HepG2 (cell line): Measurements from ENCODE around the gene MAEA. TPM values are rescaled to one million over a fixed set of nuclear protein-coding genes. Genes with fewer than 3 reads are reported as not detected.
A peak's percentile ranks its signal among the peaks of the same experiment; 100 is the strongest.

ENCODE experiments used
- ATF2 ChIP-seq: sonication (generic); formaldehyde crosslinking; IDR thresholded peaks from 2 replicates; pipeline ENCODE4 v1.4.0; 2020; ENCODE audit warnings: missing genetic modification reagents
- ATF7 ChIP-seq, 2 experiments: fragments of 450-650 bp in 1 of 2; sonication (generic) in 1 of 2; formaldehyde crosslinking in 1 of 2; IDR thresholded peaks; 2 replicates each; pipeline versions ENCODE4 v1.4.0 to v1.6.1; 2016 to 2020; ENCODE audit warnings: antibody characterized with exemption in 1 of 2, mild to moderate bottlenecking in 1 of 2, missing genetic modification reagents in 1 of 2
- DR1 ChIP-seq: sonication (generic); formaldehyde crosslinking; IDR thresholded peaks from 2 replicates; pipeline ENCODE4 v1.8.0; 2021; ENCODE audit warnings: mild to moderate bottlenecking, missing genetic modification reagents, inconsistent platforms
- ISX ChIP-seq: sonication (generic); formaldehyde crosslinking; conservative IDR thresholded peaks from 2 replicates; pipeline ENCODE4 v1.5.0; 2020; ENCODE audit warnings: missing genetic modification reagents
- MAX ChIP-seq: IDR thresholded peaks from 2 replicates; pipeline ENCODE4 v1.6.1; 2012; ENCODE audit warnings: inconsistent platforms
- MBNL3 ChIP-seq: fragments of 250-450 bp; sonication (Bioruptor Pico); conservative IDR thresholded peaks from 2 replicates; pipeline ENCODE4 v1.8.0; 2022; ENCODE audit warnings: mild to moderate bottlenecking, inconsistent platforms
- NCOA2 ChIP-seq: sonication (generic); formaldehyde crosslinking; IDR thresholded peaks from 2 replicates; pipeline ENCODE4 v1.8.0; 2022; ENCODE audit warnings: inconsistent platforms
- NR2C2 ChIP-seq: sonication (generic); formaldehyde crosslinking; IDR thresholded peaks from 2 replicates; pipeline ENCODE4 v1.4.0; 2020; ENCODE audit warnings: missing genetic modification reagents, mild to moderate bottlenecking, moderate library complexity, borderline replicate concordance
- PCBP1 ChIP-seq: fragments of 200-400 bp; formaldehyde crosslinking; IDR thresholded peaks from 2 replicates; pipeline ENCODE4 v1.6.1; 2017; ENCODE audit warnings: mild to moderate bottlenecking, low read depth, low read length, borderline replicate concordance
- PHF8 ChIP-seq: sonication (generic); formaldehyde crosslinking; IDR thresholded peaks from 2 replicates; pipeline ENCODE4 v1.5.0; 2020; ENCODE audit warnings: missing genetic modification reagents
- RBFOX2 ChIP-seq: fragments of 200-400 bp; formaldehyde crosslinking; IDR thresholded peaks from 2 replicates; pipeline ENCODE4 v1.6.1; 2017; ENCODE audit warnings: low read depth, mild to moderate bottlenecking, low read length
- SMAD1 ChIP-seq: sonication (generic); formaldehyde crosslinking; IDR thresholded peaks from 2 replicates; pipeline ENCODE4 v1.4.0; 2020; ENCODE audit warnings: missing genetic modification reagents, low read depth, mild to moderate bottlenecking, borderline replicate concordance
- SOX5 ChIP-seq: IDR thresholded peaks from 2 replicates; pipeline ENCODE4 v1.6.1; 2016; ENCODE audit warnings: borderline replicate concordance
- SRY ChIP-seq: sonication (generic); formaldehyde crosslinking; IDR thresholded peaks from 2 replicates; pipeline ENCODE4 v1.8.0; 2022; ENCODE audit warnings: mild to moderate bottlenecking, missing genetic modification reagents
- TARDBP ChIP-seq: sonication (generic); formaldehyde crosslinking; IDR thresholded peaks from 2 replicates; pipeline ENCODE4 v1.8.0; 2022; ENCODE audit warnings: mild to moderate bottlenecking, missing genetic modification reagents
- TBL1XR1 ChIP-seq: fragments of 150-350 bp; IDR thresholded peaks from 2 replicates; pipeline ENCODE4 v1.6.1; 2014; ENCODE audit warnings: borderline replicate concordance, low read length; ENCODE audit not compliant: partially characterized antibody
- TEAD3 ChIP-seq: optimal IDR thresholded peaks from 2 replicates; pipeline ENCODE3; 2016; ENCODE audit warnings: borderline replicate concordance
- ZFP91 ChIP-seq: sonication (generic); formaldehyde crosslinking; IDR thresholded peaks from 2 replicates; pipeline ENCODE4 v1.9.0; 2022; ENCODE audit warnings: missing genetic modification reagents, mild to moderate bottlenecking, borderline replicate concordance
- ZFX ChIP-seq: sonication (generic); formaldehyde crosslinking; IDR thresholded peaks from 2 replicates; pipeline ENCODE4 v1.4.0; 2020; ENCODE audit warnings: mild to moderate bottlenecking, low read depth, missing genetic modification reagents, moderate library complexity
- ZNF253 ChIP-seq: sonication (generic); formaldehyde crosslinking; IDR thresholded peaks from 2 replicates; pipeline ENCODE4 v1.8.0; 2022; ENCODE audit warnings: mild to moderate bottlenecking, missing genetic modification reagents, borderline replicate concordance
- ZNF329 ChIP-seq: sonication (generic); formaldehyde crosslinking; IDR thresholded peaks from 2 replicates; pipeline ENCODE4 v1.9.0; 2021; ENCODE audit warnings: low read depth, mild to moderate bottlenecking, missing genetic modification reagents
- polyA plus RNA-seq, 8 experiments: library from polyadenylated mRNA; depleted of rRNA in 3 of 8; stranded (reverse) in 7 of 8; unstranded in 1 of 8; fragments of >200 nt; fragmentation: Illumina TruSeq in 4 of 8; extraction: Trizol in 4 of 8; gene quantifications; 2 replicates each; pipeline versions ENCODE4 v1.2.1 to v1.2.3, GENCODE V29; 2011 to 2016; ENCODE audit warnings: low read depth in 4 of 8, missing spikeins in 1 of 8, mixed read lengths in 1 of 8; ENCODE audit not compliant: insufficient read depth in 1 of 8
- total RNA-seq, 5 experiments: library from RNA; depleted of rRNA; stranded (reverse); fragments of >200 nt; fragmentation: Illumina TruSeq; extraction: Trizol; gene quantifications; 2 replicates each; pipeline ENCODE4 v1.2.3, GENCODE V29; 2016; ENCODE audit warnings: low read depth in 1 of 5
- TF ChIP-seq, protein P1 (sequence below): sonication (generic); formaldehyde crosslinking; IDR thresholded peaks from 2 replicates; pipeline ENCODE4 v1.4.0; 2020; ENCODE audit warnings: missing genetic modification reagents, low read depth, mild to moderate bottlenecking, borderline replicate concordance
- TF ChIP-seq, protein P2 (sequence below), 2 experiments: fragments of 450-650 bp in 1 of 2; sonication (generic) in 1 of 2; formaldehyde crosslinking; IDR thresholded peaks; 2 replicates each; pipeline versions ENCODE4 v1.5.0 to v1.8.0; 2020 to 2022; ENCODE audit warnings: mild to moderate bottlenecking in 1 of 2, missing genetic modification reagents in 1 of 2

Gene MAEA
- total and polyA plus RNA-seq, 2 of the 13 experiments (the other 11 are each of a cell fraction or from before 2014, with no cell fraction given) = 52.0 to 57.1 TPM

DNA sequence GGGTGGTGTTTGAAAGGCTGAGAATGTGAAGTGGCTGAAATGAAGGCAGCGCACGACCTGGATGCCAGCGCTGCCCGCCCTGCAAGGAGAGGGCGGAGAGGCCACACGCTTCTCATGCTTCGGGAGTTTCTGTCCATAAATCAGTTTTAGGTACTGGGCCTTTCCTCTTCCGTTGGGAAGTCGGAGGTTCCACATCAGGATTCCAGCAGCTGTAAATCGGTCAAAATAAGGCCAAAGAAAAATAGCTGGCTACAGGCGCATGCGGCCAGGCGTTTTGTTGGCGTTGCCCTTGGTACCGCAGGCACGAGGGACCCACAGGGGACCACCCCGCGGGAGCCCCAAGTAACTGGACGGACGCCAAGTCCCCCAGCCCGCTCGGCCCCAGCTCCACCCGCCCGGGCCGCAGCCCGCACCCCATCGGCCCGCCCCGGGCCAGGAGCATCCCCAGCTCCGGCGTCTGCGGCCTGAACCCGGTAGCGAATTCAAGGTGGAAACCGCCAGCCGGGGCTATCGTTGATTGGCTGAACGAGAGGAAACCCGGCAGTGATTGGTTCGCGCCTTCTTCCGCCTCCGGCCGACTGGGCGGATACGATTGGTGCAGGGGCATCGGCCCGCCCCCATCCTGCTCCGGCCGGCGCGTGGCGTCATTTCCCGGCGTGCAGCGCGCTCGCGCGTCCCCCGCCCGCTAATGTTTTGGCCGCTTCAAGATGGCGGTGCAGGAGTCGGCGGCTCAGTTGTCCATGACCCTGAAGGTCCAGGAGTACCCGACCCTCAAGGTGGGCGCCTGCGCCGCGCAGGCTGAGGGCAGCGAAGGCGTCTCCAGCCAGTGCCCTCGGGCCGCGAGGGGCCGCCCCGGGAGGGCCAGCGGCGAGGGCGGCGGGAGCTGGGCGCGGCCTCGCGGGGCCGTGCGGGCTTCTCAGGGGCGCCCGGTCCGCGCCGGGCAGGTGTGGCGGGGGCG is at the start of gene MAEA (continued):
- TF ChIP-seq NR2C2 (peak; percentile 91), ZFX (CRISPR knock-in tag) (peak; percentile 76), TARDBP (CRISPR knock-in tag) (peak; percentile 70), ZNF329 (0 out of 2 replicates have a peak, but pooled peaks have one; percentile 65), SRY (peak; percentile 75), MAX (peak; percentile 82), SMAD1 (CRISPR knock-in tag) (no peak), ATF2 (CRISPR knock-in tag) (peak; percentile 77), SOX5 (peak; percentile 33; the same call in 1 of the 2 replicates), TBL1XR1 (no peak), ZNF253 (no peak), PCBP1 (0 out of 2 replicates have a peak, but pooled peaks have one; percentile 28), MBNL3 (CRISPR knock-in tag) (no peak), PHF8 (peak; percentile 89), ZFP91 (CRISPR knock-in tag) (peak; percentile 77), ISX (CRISPR knock-in tag) (no peak), ATF7 (IDR thresholded peaks at IDR 0.05) (0 out of 2 replicates have a peak, but pooled peaks have one; percentile 5), ATF7 (CRISPR knock-in tag; IDR thresholded peaks at IDR 0.05) (0 out of 2 replicates have a peak, but pooled peaks have one; percentile 64), NCOA2 (CRISPR knock-in tag) (peak; percentile 60; the same call in 1 of the 2 replicates), TEAD3 (CRISPR knock-in tag) (peak; percentile 64), RBFOX2 (peak; percentile 94), DR1 (CRISPR knock-in tag) (peak; percentile 63)
- TF ChIP-seq, protein P1, sequence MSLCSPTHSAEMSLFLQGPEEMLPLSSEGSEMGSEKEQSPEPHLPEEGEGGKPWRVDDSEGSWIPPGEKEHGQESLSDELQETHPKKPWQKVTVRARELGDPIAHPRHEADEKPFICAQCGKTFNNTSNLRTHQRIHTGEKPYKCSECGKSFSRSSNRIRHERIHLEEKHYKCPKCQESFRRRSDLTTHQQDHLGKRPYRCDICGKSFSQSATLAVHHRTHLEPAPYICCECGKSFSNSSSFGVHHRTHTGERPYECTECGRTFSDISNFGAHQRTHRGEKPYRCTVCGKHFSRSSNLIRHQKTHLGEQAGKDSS (CRISPR knock-in tag) = peak; percentile 86; the same call in 1 of the 2 replicates
- TF ChIP-seq, protein P2, sequence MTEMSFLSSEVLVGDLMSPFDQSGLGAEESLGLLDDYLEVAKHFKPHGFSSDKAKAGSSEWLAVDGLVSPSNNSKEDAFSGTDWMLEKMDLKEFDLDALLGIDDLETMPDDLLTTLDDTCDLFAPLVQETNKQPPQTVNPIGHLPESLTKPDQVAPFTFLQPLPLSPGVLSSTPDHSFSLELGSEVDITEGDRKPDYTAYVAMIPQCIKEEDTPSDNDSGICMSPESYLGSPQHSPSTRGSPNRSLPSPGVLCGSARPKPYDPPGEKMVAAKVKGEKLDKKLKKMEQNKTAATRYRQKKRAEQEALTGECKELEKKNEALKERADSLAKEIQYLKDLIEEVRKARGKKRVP (CRISPR knock-in tag; IDR thresholded peaks at IDR 0.05) = 0 out of 4 replicates have a peak, but pooled peaks of 1 of the 2 experiments have one; percentile 50
